Lower leg skin (tissue), 3 donors: Measurements from ENCODE around the gene SLC9A3.

Experiments used
- CTCF ChIP-seq, 3 donors: fragments of 450-650 bp; IDR thresholded peaks; one replicate each; pipeline ENCODE4 v1.5.1; 2016; ENCODE audit warnings: antibody characterized with exemption in 3 of 3, mild to moderate bottlenecking in 3 of 3, moderate library complexity in 2 of 3
- POLR2A ChIP-seq, 2 donors: fragments of 450-650 bp; IDR thresholded peaks; one replicate each; pipeline ENCODE4 v1.6.1; 2016 to 2017; ENCODE audit warnings: antibody characterized with exemption in 2 of 2, mild to moderate bottlenecking in 1 of 2, moderate library complexity in 1 of 2

GRCh38 chr5:420632-421286, 103.5 kb downstream of the SLC9A3 start:
- TF ChIP-seq CTCF (IDR thresholded peaks at IDR 0.05), result no peak
- TF ChIP-seq POLR2A (IDR thresholded peaks at IDR 0.05), result no peak
